Cardiac muscle cell (in vitro differentiated cells and primary cell): ENCODE data around the gene PIGU. TPM values are rescaled to one million over a fixed set of nuclear protein-coding genes. Genes with fewer than 3 reads are reported as not detected.

Experiments
- DNase-seq, 2 donors: peaks; one replicate each; pipeline versions ENCODE4 v3.0.0 to v3.0.0-alpha.2; 2010 to 2017; ENCODE audit warnings: low read depth in 1 of 2, low spot score in 1 of 2
- H3K27ac ChIP-seq: fragments of 200-600 bp; sonication (generic); 2 replicates; pipeline ENCODE4 v1.5.1; 2016
- H3K27me3 ChIP-seq: fragments of 200-600 bp; sonication (generic); 2 replicates; pipeline ENCODE4 v1.6.0; 2016; ENCODE audit warnings: control low read depth
- H3K36me3 ChIP-seq: fragments of 200-600 bp; sonication (generic); 2 replicates; pipeline ENCODE4 v1.5.1; 2016; ENCODE audit warnings: control low read depth
- H3K4me1 ChIP-seq: fragments of 200-600 bp; sonication (generic); 2 replicates; pipeline ENCODE4 v1.8.1; 2017; ENCODE audit warnings: low read depth, mild to moderate bottlenecking, mixed run types
- H3K4me3 ChIP-seq: fragments of 200-600 bp; sonication (generic); 2 replicates; pipeline ENCODE4 v1.5.1; 2016; ENCODE audit warnings: mild to moderate bottlenecking
- H3K9me3 ChIP-seq: fragments of 200-600 bp; sonication (generic); 2 replicates; pipeline ENCODE4 v1.5.1; 2017; ENCODE audit warnings: low read depth, mild to moderate bottlenecking, control low read depth
- CTCF ChIP-seq: IDR thresholded peaks from 2 replicates; pipeline ENCODE4 v1.5.1; 2012; ENCODE audit warnings: low read depth, mild to moderate bottlenecking, low read length
- polyA plus RNA-seq: library from polyadenylated mRNA; unstranded; fragments of >200 nt; fragmentation: Nextera tagmentation; extraction: Ambion mirVana; gene quantifications from 2 replicates; pipeline ENCODE4 v1.2.1, GENCODE V29; 2016
- total RNA-seq: library from RNA; depleted of rRNA; stranded (reverse); fragments of >200 nt; gene quantifications from 2 replicates; pipeline ENCODE4 v1.2.3, GENCODE V29; 2016

The PIGU gene
- total and polyA plus RNA-seq, 2 experiments from 2014 or later = 22.8 to 40.9 TPM

DNA sequence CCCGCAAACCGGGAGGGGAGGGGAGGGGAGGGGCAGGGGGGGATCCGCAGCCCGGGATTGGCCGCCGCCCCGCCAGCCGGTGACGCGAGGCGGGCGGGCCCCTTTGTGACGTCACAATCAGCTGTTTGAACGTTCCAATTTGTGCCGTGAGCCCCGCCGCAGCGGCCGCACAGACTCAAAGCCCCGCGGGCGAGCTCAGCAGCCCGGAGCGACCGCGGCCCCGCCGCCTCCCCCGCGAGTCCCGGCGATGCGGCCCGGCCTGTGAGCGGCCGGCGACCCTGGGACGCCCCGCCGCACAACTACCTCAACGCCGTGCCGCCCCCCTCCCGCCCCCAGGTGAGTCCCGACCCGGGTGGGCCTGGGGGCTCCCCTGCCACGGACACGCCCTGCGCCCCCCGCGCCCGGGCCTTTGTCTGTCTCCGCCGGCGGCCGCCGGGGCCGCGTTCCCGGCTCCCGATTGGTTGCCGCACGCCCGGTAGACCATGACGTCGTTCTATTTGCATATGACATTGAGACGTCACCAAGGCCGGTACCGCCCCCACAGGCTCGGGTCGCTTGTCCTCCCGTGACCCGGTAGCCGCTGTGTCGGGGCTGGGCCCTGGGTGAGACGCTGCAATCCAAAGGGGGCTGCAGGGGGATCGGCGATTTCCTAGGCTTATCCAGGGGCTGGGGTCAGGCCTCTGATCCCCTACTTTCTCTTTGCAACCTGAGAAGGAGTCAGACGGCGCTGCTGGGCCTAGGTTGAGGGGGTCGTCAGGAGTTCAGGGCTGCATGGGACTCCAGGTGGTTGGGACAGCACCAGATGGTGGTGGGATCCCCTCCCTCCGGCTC, 27.5 kb upstream of the PIGU start, which contains the start of gene TP53INP2:
Gene TP53INP2, plus strand, starts transcription at position 168 of the 831 bp plus-strand sequence. CDS start 4,396 bp downstream, outside the sequence.
- Histone ChIP-seq H3K9me3 (no peaks in the 10 kb centered on the region), H3K36me3 (no peaks in the 10 kb centered on the region), H3K4me3 (peak within 1 kb of the TSS; percentile 70), H3K4me1 (peaks cover 14% of the 10 kb centered on the region), H3K27me3 (no peaks in the 10 kb centered on the region), H3K27ac (peak within 1 kb of the TSS; percentile 99)
- no peak for TF ChIP-seq CTCF
- peak; percentile 95 to 97 for DNase-seq

GRCh38 chr20:34703424-34704176, 26.7 kb upstream of the PIGU start:
- Histone ChIP-seq H3K4me1 (peaks cover 14% of the 10 kb centered on the region), H3K27ac (peak overlapping the region; percentile 99), H3K27me3 (no peaks in the 10 kb centered on the region), H3K4me3 (peak overlapping the region; percentile 70), H3K9me3 (no peaks in the 10 kb centered on the region), H3K36me3 (no peaks in the 10 kb centered on the region)
- peak; percentile 28 to 36 for DNase-seq
- TF ChIP-seq CTCF = no peak

- H3K36me3 ChIP-seq = no peaks in the 10 kb centered on the region
- H3K4me3 ChIP-seq = no peak overlapping the region
- TF ChIP-seq CTCF = no peak
- H3K9me3 ChIP-seq = no peaks in the 10 kb centered on the region
- no peaks in the 10 kb centered on the region for H3K27me3 ChIP-seq
- H3K4me1 ChIP-seq = peaks cover 14% of the 10 kb centered on the region
- no peak for DNase-seq
- H3K27ac ChIP-seq = no peak overlapping the region
Measured at GRCh38 chr20:34703061-34703423, 26.1 kb upstream of the PIGU start.

DNA sequence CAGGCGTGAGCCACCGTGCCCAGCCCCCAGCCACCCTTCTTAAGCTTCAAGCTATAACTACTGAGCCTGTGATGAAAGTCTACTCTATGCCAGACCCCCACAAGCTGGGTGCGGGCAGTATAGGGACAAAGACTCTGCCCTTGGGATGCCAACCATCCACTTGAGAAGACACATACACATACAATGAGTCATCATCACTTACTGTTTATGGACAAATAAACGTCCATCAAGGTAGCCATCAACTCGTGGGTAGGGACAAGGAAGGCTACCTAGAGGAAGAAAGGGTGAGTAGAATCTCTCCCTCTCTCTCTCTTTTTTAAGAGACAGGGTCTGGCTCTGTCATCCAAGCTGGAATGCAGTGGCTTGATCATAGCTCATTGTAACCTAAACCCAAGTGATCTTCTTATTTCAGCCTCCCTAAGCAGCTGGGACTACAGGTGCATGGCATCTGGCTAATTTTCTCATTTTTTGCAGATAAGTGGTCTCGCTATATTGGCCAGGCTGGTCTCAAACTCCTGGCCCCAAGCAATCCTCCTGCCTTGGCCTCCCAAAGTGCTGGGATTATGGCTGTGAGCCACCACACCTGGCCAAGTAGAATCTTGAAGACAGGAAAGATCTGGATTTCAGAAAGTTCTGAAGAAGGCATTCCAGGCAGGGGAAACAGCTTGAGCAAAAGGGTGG, 24.7 kb upstream of the PIGU start:
- H3K4me1 ChIP-seq = peaks cover 14% of the 10 kb centered on the region
- no peaks in the 10 kb centered on the region for H3K9me3 ChIP-seq
- H3K27ac ChIP-seq = no peak overlapping the region
- no peak overlapping the region for H3K4me3 ChIP-seq
- H3K27me3 ChIP-seq = no peaks in the 10 kb centered on the region
- DNase-seq = no peak
- no peak for TF ChIP-seq CTCF
- H3K36me3 ChIP-seq = no peaks in the 10 kb centered on the region

- no peaks in the 10 kb centered on the region for H3K27me3 ChIP-seq
- DNase-seq = peak in 1 of 2 donors; percentile 36
- H3K9me3 ChIP-seq = no peaks in the 10 kb centered on the region
- H3K4me3 ChIP-seq = no peak overlapping the region
- H3K27ac ChIP-seq = no peak overlapping the region
- TF ChIP-seq CTCF = no peak
- H3K36me3 ChIP-seq = no peaks in the 10 kb centered on the region
- no peaks in the 10 kb centered on the region for H3K4me1 ChIP-seq
Measured at GRCh38 chr20:34693414-34693813, 16.5 kb upstream of the PIGU start.
